ENCODE data around the gene PHAX.
"Not testable (repeated sequence)": the region's sequence is repeated elsewhere in the genome, so short reads cannot be mapped to it uniquely, and the experiment has no call there.

Gene PHAX

GRCh38 chr5:126605525-126605924 is 4.8 kb downstream of the PHAX start:
- DNase-seq = no peak

GRCh38 chr5:126610160-126610559 is 9.4 kb downstream of the PHAX start:
- DNase-seq = no peak

- no peak for DNase-seq
Observed at GRCh38 chr5:126610616-126611015, 9.9 kb downstream of the PHAX start.

GRCh38 chr5:126613941-126614592 is 13.3 kb downstream of the PHAX start:
- no peak for DNase-seq

DNA sequence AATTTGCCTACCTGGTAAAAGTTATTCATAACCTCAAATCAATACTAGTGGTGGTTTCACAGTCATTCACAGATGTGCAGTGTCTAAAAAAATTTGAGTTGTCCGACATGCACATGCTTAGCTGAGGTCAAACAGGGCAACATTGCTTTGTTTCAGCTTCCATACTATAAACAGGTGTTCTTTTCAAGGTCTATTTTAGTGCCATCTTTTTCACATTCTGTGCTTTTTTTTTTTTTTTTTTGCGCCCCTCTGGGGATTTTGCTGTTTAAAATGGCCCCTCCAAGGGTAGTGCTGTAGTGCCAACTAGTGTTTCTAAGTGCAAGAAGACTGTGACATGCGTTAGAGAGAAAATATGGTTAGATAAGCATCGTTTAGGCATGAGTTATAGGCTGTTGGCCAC is 14.5 kb downstream of the PHAX start:
- no peak for DNase-seq

DNA sequence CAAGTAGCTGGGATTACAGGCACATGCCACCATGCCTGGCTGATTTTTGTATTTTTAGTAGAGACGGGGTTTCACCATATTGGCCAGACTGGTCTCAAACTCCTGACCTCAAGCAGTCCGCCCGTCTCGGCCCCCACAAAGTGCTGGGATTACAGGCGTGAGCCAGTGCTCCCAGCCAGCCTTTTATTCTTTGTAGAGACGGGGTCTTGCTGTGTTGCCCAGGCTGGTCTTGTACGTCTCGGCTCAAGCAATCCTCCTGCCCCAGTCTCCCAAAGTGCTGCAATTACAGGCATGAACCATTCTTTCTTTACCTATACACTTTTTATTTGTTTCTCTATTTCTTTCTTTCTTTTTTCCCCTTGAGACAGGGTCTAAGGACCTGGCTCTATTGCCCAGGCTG is 16.9 kb downstream of the PHAX start:
- not testable (repeated sequence) for DNase-seq

DNA sequence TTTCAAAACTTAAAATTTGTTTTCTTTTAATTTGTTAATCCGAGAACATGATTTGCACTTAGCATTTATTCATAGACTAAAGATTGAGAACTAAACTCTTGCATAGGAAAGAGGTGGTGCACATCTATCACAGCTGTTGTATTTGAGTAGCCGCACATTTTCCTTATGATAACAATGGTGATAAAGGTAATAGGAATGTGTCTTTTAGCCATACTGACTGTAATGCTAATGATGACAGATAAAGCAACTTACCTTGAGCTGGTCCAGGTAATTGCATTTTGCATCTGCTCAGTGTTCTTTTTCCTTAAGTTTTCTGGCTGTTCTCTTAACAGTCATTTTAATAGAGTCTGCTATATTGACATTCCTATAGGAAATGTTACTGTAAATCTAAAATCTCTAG is 19.0 kb downstream of the PHAX start:
- no peak for DNase-seq

DNA sequence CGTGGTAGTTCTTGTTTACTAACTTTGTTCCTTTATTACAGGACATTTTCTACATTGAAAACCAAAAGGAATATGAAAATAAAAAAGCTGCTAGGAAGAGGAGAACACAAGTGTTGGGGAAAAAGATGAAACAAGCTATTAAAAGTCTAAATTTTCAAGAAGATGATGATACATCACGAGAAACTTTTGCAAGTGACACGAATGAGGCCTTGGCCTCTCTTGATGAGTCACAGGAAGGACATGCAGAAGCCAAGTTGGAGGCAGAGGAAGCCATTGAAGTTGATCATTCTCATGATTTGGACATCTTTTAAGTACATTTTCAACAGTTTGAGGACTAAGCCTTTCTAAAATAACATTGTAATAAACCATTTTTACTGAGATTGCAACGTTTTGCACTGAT is 23.8 kb downstream of the PHAX start:
- no peak for DNase-seq

DNA sequence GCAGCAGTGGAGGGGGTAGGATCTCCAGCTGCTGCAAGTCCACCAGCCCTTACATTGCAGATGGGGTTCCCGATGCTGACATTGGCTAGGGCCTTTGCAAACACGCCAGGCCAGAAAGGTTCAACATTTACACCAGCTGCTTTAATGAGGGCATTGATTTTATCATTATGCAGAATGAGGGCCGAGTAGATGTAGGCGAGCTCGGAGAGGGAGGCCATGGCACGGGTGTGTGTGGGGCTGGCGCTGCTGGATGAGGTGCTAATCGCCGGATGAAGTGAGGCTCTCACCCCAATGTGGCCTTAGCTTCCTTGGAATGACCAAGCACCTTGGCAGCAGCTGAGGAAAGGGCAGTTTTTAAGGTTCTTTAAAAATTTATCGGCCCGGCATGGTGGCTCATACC is 27.4 kb downstream of the PHAX start:
- DNase-seq = no peak

DNA sequence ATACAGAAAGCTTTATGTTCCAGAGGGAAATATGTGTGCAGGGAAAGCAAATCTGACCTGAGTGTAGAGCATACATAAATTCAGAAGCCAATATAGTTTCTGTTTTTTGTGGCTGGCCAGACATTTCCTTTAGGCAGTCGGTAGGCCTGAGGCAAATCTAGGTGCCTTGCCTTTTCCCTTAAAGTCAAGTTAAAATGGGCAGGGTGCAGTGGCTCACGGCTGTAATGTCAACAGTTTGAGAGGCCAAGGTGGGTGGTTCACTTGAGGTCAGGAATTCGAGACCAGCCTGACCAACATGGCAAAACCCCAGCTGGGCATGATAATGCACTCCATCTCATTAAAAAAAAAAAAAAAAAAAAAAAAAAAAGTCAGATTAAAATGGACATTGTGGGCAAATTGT is 31.2 kb downstream of the PHAX start:
- no peak for DNase-seq

- no peak for DNase-seq
Observed at GRCh38 chr5:126633552-126633951, 32.8 kb downstream of the PHAX start.

GRCh38 chr5:126635585-126635984 is 34.8 kb downstream of the PHAX start:
- DNase-seq = no peak

DNA sequence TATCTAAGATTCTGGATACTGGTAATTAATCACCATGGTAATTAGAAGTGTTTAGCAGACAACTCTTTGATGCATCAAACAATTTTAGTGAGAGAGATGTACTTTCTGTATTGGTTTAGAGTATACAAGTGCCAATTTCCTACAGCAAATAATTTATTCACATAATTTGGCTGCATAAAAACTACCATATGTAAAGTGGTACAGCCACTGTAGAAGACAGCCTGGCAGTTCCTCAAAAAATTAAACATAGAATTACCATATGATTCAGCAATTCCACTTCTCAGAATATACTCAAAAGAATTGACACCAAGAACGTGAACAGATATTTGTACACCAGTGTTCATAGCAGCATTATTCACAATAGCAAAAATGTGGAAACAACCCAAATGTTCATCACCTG is 36.2 kb downstream of the PHAX start:
- DNase-seq = no peak

- DNase-seq = no peak
Observed at GRCh38 chr5:126640866-126641265, 40.1 kb downstream of the PHAX start.

DNA sequence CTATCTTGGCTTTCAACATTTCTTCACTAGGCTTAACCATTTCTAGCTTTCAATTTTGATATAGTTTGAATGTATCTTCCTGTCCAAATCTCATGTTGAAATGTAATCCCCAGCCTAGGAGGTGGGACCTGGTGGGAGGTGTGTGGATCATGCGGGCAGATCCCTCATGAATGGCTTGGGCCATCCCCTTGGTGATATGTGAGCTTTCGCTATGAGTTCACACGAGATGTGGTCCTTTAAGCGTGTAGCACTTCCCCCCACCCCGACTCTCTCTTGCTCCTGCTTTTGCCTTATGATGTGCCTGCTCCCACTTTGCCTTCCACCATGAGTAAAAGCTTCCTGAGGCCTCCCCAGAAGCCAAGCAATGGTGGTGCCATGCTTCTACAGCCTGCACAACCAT is 40.6 kb downstream of the PHAX start:
- no peak for DNase-seq

DNA sequence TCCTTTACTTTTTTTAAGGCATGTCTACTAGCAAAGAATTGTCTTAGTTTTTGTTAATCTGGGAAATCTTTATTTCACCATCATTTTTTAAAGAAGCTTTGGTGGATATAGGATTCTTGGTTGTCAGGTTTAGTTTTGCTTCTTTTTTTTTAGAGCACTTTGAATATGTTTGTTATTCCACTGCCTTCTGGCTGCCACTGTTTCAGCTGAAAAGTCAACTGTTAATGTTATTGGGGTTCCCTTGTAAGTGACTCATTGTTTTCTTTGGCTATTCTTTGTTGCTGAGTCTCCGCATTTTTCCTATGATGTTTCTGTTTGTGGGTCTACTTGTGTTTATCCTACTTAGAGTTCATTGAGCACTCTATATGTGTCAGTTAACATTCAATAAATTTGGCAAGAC is 44.4 kb downstream of the PHAX start:
- no peak for DNase-seq

GRCh38 chr5:126647071-126647470 is 46.3 kb downstream of the PHAX start:
- DNase-seq = no peak

DNA sequence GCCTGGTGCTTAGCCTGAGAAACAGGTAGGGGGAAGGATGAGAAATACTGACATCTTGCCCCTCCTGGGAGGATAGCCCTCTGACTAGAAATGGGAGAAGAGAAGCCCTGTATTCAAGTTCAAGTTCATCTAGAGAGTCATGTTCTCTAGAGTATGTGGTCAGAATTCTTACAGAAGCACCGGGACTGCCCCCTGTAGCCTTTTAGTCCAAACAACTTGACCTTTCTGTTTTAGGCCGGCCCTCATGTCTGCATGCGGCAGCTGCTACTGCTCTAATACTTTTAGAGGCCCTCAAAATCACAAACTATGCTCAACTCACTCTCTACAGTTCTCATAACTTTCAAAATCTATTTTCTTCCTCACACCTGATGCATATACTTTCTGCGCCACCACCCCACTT is 47.7 kb downstream of the PHAX start:
- no peak for DNase-seq

DNA sequence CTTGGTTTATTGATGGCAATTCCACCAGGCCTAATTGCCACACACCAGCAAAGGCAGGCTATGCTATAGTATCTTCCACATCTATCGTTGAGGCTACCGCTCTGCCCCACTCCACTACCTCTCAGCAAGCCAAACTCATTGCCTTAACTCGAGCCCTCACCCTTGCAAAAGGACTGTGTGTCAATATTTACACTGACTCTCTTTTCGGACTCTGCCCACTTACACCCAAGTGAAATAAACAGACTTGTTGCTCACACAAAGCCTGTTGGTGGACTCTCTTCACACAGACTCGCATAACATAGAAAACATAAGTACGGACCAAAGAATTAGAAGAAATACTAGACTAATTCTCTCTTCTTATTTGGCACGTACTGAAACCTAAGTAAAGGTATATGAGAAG is 48.3 kb downstream of the PHAX start:
- DNase-seq = not testable (repeated sequence)

DNA sequence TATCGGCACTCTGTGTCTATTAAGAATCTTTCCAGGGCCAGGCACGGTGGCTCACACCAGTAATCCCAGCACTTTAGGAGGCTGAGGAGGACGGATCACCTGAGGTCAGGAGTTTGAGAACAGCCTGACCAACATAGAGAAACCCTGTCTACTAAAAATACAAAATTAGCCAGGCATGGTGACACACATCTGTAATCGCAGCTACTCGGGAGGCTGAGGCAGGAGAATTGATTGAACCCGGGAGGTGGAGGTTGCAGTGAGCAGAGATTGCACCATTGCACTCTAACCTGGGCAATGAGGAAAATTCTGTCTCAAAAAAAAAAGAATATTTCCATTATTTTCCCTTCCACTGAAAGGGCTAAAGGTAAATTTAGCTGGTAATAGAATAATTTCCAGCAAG is 49.0 kb downstream of the PHAX start:
- not testable (repeated sequence) for DNase-seq

DNA sequence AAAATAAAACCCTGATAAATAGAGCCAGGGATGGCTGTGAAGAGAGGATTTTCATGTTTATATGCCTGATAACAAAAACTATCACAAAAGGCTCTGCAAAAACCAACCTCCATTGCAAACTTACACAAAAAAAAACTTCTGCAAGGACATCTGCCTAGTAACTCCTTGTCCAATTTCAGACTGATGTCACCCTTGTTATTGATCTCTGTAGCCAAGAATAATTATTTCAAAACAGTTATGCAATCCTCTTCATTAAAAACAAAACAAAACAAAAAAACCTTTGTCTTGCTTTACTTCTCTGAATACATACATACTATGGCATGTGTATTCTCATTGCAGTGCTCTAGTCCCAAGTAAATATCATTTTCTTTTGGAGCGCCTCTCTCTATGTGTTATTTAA is 49.7 kb downstream of the PHAX start:
- no peak for DNase-seq

DNA sequence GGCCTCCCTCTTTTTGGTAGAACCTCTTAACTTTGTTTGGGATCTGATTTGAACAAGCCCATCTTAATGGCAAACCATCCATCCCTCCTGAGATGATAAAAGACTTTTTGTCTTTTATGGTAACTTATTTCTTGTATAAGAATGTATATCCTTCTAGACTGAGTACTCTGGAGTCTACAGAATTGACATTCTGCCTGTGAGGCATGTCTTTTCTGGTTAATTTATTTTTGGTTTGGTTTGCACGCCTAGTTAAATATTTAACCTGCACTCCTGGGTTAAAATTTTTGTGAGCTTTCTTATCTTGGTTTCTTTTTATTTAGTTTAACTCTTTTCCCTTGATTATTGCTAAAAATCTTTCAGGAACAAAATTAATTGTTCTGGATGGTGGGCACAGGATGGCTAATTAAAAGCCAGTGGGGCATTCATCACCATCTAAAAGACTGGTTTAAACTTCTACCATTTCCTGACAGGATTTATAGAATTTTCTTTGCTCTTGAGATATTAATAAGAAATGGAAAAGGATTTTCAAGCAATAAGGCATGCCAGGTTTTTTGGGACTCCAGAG is 50.3 kb downstream of the PHAX start:
- DNase-seq = no peak

DNA sequence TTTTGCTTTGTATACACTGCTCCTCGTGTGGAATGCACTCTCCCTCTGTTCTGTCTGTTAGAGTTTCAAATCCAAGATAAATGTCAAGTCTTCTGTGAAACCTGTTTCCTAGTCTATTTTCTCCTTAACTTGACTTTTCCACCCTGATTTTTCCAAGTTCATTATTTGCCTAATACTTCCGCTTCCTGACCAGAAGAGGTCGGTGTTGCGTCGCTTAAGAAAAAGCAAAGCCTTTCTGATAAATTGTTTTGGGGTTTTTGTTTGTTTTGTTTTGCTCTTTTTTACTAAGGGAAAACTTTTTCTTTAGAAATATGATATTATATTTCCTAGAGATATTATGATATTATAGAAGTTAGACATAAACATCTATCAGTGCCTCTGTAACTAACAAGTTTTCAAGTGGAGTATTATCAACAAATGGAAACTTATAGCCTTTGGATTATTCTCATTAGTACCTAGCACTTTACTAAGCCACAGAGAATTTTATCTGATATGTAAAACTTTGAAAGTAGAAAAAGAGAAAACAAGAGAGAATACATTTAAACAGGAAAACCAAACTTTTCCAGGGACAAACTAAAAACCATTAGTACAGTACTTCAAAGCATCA is 55.8 kb downstream of the PHAX start:
- no peak for DNase-seq

GRCh38 chr5:126658561-126658960 is 57.8 kb downstream of the PHAX start:
- DNase-seq = no peak

Data from NK-92 treated with Interleukin-12 subunit alpha and Interleukin-12 subunit beta, amount 100 ng/mL, for 24 hours (cell line).